ENCODE measurements around the gene DNAJC11.

DNA sequence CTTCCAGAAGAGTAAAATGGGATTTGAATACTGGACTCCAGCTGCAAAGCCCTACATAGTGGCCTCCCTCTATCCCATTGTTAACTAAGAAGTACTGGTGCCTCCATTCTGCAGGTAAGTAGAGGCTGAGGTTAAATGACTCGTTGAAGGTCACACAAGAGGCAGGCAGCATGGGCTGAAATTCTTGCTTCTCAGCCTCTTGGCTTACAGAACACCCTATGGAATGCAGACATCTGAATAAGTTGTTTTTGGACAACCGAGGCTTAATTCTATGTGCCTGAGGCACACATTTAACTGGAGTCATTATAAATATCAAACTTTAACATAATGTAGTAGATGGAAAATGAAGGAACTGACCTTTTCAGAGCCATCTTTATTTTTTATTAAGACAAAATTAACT, 5.7 kb downstream of the DNAJC11 start:
- no peak for TF ChIP-seq ZNF8 (CRISPR knock-in tag; IDR thresholded peaks at IDR 0.05)
- TF ChIP-seq, protein P1, sequence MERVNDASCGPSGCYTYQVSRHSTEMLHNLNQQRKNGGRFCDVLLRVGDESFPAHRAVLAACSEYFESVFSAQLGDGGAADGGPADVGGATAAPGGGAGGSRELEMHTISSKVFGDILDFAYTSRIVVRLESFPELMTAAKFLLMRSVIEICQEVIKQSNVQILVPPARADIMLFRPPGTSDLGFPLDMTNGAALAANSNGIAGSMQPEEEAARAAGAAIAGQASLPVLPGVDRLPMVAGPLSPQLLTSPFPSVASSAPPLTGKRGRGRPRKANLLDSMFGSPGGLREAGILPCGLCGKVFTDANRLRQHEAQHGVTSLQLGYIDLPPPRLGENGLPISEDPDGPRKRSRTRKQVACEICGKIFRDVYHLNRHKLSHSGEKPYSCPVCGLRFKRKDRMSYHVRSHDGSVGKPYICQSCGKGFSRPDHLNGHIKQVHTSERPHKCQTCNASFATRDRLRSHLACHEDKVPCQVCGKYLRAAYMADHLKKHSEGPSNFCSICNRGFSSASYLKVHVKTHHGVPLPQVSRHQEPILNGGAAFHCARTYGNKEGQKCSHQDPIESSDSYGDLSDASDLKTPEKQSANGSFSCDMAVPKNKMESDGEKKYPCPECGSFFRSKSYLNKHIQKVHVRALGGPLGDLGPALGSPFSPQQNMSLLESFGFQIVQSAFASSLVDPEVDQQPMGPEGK (CRISPR knock-in tag; IDR thresholded peaks at IDR 0.05; ENCODE audit: borderline replicate concordance): no peak
- TF ChIP-seq ARNTL (CRISPR knock-in tag; IDR thresholded peaks at IDR 0.05; ENCODE audit: borderline replicate concordance, low read depth): no peak
- TF ChIP-seq ZNF565 (CRISPR knock-in tag; conservative IDR thresholded peaks at IDR 0.05; ENCODE audit: low read depth): no peak
- TF ChIP-seq TCF4 (CRISPR knock-in tag; IDR thresholded peaks at IDR 0.05; ENCODE audit: borderline replicate concordance): no peak
- TF ChIP-seq, protein P2, sequence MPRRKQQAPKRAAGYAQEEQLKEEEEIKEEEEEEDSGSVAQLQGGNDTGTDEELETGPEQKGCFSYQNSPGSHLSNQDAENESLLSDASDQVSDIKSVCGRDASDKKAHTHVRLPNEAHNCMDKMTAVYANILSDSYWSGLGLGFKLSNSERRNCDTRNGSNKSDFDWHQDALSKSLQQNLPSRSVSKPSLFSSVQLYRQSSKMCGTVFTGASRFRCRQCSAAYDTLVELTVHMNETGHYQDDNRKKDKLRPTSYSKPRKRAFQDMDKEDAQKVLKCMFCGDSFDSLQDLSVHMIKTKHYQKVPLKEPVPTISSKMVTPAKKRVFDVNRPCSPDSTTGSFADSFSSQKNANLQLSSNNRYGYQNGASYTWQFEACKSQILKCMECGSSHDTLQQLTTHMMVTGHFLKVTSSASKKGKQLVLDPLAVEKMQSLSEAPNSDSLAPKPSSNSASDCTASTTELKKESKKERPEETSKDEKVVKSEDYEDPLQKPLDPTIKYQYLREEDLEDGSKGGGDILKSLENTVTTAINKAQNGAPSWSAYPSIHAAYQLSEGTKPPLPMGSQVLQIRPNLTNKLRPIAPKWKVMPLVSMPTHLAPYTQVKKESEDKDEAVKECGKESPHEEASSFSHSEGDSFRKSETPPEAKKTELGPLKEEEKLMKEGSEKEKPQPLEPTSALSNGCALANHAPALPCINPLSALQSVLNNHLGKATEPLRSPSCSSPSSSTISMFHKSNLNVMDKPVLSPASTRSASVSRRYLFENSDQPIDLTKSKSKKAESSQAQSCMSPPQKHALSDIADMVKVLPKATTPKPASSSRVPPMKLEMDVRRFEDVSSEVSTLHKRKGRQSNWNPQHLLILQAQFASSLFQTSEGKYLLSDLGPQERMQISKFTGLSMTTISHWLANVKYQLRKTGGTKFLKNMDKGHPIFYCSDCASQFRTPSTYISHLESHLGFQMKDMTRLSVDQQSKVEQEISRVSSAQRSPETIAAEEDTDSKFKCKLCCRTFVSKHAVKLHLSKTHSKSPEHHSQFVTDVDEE (CRISPR knock-in tag; IDR thresholded peaks at IDR 0.05): no peak
- no peak for TF ChIP-seq CSDC2 (CRISPR knock-in tag; IDR thresholded peaks at IDR 0.05)
- no peak for TF ChIP-seq RARB (CRISPR knock-in tag; IDR thresholded peaks at IDR 0.05)
- TF ChIP-seq TOX (CRISPR knock-in tag; IDR thresholded peaks at IDR 0.05; ENCODE audit: borderline replicate concordance): no peak
- no peak for TF ChIP-seq ZFP30 (CRISPR knock-in tag; IDR thresholded peaks at IDR 0.05)
- TF ChIP-seq ZFP3 (CRISPR knock-in tag; IDR thresholded peaks at IDR 0.05): no peak
- TF ChIP-seq ZC3H10 (CRISPR knock-in tag; IDR thresholded peaks at IDR 0.05): no peak
- TF ChIP-seq, protein P3, sequence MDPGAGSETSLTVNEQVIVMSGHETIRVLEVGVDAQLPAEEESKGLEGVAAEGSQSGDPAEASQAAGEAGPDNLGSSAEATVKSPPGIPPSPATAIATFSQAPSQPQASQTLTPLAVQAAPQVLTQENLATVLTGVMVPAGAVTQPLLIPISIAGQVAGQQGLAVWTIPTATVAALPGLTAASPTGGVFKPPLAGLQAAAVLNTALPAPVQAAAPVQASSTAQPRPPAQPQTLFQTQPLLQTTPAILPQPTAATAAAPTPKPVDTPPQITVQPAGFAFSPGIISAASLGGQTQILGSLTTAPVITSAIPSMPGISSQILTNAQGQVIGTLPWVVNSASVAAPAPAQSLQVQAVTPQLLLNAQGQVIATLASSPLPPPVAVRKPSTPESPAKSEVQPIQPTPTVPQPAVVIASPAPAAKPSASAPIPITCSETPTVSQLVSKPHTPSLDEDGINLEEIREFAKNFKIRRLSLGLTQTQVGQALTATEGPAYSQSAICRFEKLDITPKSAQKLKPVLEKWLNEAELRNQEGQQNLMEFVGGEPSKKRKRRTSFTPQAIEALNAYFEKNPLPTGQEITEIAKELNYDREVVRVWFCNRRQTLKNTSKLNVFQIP (CRISPR knock-in tag; IDR thresholded peaks at IDR 0.05; ENCODE audit: borderline replicate concordance, low read depth): no peak
